ENCODE data around the gene MRPL1.
"Not testable (repeated sequence)": the region's sequence is repeated elsewhere in the genome, so short reads cannot be mapped to it uniquely, and the experiment has no call there.

Gene MRPL1

DNA sequence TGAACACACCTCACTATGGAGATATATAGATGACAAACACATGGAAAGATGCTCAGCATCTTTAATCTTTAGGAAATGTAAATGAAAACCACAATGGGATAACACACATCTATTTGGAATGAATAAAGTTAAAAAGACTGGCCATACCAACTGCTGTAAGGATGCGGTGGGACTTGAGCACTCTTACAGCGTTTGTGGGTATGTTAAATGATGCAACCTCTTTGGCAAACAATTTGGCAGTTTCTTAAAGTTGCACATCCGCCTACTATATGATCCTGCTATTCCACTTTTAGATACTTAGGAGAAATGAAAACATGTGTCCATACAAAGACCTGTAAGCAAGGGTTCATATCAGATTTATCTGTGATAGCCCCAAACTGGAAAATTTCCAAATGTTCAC, 50.7 kb downstream of the MRPL1 start:
- no peak for DNase-seq (ENCODE audit: low read depth)

DNA sequence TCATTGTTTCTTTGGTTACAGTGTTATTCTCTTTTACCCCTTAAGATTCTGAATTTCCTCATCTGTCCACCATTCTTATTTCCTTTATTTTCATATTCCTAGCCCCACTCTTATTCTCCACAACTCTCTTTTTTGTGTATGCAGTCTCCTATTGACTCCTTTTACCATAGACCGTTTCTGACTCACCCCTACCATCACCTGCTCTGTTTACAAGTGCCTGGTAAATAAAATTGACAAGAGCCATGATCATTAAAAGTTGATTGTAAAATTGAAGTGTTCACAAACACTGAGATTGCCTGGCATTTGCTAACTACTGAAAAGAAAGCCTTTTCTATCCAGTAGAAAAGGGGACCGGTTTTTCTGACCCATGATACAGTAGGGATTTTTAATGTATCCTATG, 54.4 kb downstream of the MRPL1 start:
- DNase-seq (ENCODE audit: low read depth): no peak

DNA sequence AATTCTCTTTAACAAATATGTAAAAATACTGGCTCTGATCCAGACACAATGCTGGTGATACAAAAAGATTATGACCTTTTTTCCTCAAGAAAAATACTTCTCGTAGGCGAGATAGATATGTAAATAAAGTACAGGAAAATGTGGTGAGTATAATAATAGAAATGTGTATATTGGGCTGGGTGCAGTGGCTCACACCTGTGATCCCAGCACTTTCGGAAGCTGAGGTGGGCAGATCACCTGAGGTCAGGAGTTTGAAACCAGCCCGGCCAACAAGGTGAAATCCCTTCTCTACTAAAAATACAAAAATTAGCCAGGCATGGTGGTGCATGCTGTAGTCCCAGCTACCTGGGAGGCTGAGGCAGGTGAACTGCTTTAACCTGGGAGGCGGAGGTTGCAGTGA, 55.0 kb downstream of the MRPL1 start:
- DNase-seq (ENCODE audit: low read depth): no peak

DNA sequence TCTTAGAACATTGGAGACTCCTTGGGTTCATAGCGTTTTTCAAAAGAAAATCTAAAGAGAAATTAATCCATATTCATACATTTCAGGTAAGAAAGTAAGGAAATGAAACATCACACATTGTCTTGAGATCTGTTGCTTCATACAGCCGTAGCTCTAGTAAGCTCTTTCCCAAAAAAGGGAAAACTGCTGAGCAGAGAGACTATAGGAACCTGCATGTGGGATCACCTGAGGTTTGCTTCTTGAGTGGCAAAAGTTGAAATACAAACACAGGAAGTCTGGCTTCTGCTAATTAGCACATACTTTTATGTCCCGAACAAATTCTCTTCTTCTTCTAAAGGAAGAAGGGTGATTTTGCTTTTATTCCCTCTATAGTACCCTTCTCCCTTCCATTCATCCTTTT, 57.7 kb downstream of the MRPL1 start:
- DNase-seq (ENCODE audit: low read depth): no peak

DNA sequence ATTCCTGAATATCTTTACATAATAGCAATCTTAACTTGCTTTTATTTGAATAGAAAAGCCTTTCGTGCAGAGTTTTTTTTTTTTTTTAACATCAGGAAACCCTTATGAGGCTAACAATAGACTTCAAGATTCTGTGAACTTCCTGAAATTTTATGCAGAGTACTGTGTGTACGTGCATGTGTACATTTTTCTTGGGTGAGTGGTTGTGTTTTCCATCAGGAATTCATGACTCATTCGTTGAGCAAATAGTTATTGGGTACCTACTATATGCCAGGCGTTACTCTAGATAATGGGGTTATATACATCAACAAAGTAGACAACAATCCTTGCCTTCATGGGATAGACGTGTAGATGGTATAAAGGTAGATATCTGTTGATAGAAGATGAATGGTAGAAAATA, 59.1 kb downstream of the MRPL1 start:
- no peak for DNase-seq (ENCODE audit: low read depth)

DNA sequence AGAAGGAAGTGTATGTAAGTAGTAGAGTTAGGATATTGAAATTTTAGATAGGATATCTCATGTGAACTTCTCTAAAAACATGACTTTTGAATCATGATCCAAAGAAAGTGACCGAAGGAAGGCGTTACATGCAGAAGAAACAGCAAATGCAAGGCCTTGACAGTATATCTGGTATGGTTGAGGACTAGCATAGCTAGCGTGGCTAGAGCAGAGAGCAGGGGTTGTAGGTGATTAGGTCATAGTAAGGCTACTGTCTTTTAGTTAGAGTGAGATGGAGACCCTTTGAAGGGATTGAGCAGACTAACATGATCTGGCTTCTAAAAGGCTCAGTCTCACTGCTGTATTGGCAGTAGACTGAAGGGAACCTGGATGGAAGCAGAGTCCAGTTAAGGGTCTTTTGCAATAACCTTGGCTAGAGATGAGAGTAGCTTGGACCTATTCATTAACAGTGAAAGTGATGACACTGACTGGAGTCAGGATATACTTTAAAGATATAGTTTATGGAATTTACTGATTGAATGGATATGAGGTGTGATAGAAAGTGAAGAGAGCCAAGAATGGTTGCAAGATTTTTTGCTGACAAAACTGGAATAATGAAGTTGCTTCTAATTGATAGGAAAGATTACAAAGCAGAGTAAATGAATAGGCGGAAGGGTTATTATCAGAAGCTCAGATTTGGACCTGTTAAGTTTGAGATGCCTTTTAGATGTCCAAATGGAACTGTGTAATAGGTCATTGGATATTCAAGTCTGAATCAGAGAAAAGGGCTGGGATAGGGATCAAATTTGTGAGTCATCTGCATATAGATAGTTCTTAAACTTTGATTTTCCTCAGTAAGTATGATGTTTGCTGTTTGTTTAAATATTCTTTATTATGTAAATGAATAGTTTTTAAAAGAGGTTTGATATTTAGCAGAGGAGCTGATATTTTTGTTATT, 59.8 kb downstream of the MRPL1 start:
- no peak for DNase-seq (ENCODE audit: low read depth)

DNA sequence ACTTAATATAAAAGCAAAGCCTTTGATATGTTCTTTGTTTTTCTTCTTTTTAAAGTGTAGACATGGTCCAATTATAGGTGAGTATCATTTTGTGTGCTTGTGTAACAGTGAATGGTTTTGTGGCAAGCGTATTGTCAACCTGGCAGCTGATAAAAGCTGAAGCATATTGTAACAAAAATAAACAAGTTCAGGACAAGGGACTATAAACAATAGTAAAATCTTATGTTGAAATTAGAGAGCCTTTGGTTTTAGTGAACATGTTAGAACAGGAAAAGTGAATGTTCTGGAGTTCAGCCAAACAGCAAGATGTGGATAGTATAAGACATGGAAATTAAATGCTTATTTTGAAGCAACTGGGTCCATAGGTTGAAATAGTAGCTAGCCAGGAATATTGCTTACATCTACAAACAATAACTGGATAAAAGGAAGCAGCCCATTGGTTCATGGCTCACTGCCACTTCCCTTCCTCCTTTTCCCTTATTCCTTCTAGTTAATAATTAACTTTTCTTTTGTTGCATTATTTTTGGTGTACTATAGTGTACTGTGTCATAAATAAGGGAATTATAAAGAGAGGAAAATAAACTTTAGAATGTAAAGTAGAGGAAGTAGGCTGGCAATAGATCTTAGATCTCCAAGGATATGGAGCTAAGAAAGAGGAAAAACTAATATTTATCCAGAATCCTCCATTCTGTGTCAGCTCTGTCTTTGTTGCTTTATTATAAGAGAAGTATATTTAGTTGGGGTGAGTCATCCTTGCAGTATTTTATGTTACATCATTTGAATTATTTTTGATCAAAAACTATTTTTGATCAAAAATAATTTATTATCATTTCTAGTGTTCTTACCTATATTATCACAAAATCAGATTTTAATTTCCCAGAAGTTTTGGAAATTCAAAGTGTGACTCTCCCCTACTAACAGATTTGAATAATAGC, 65.6 kb downstream of the MRPL1 start:
- DNase-seq (ENCODE audit: low read depth): no peak

DNA sequence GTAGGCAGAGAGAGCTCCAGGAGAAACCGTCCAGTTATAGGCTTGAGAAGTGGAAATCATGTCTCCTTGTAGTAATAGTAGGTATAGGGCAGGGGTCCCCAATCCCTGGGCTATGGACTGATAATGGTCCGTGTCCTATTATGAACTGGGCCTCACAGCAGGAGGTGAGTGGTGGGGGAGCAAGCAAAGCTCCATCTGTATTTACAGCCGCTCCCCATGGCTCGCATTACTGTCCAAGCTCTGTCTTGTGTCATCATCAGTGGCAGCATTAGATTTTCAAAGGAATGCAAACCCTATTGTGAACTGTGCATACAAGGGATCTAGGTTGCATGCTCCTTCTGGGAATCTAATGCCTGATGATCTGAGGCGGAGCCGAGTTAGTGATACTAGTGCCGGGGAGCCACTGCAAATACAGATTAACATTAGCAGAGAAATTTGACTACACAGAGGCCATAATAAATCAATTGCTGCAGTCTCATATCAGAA, 67.6 kb downstream of the MRPL1 start:
- DNase-seq (ENCODE audit: low read depth): no peak

DNA sequence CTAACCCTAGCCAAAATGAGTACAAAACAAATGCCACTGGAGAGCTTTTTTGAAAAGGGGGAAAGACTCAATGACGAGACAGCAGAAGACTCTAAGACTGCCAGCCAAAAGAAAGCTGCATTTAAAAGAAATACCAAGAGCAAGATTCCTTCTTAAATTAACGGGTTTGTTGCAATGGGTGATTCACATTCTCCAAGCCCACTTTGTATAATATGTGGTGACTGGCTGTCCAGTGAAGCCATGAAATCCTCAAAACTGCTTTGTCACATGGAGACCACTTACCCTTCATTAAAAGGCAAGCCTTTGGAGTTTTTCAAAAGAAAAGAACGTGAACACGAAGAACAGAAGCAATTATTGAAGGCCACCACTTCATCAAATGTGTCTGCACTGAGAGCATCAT, 68.2 kb downstream of the MRPL1 start:
- no peak for DNase-seq (ENCODE audit: low read depth)

DNA sequence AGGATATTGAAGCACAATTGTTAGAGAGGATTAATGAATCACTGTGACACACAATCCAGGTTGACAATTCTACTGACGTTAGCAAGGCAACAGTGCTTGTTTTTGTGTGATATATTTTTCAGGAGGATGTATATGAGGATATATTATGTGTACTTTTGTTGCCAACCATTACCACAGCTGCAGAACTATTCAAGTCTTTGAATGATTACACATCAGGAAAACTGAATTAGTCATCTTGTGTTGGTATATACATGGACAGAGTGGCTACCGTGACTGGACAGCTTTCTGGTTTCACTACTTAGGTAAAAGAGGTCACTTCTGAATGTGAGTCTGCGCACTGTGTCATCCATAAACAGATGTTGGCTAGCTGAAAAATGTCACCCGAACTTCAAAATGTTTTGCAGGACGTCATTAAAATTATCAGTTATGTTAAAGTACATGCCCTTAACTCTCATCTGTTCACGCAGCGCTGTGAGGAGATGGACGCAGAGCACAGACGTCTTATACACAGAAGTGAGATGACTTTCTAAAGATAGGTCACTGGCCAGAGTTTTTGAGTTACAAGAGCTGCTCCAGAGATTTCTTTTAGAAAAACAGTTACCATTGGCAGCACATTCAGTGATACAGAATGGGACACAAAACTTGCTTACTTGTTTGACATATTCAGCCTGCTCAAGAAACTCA, 69.0 kb downstream of the MRPL1 start:
- no peak for DNase-seq (ENCODE audit: low read depth)

DNA sequence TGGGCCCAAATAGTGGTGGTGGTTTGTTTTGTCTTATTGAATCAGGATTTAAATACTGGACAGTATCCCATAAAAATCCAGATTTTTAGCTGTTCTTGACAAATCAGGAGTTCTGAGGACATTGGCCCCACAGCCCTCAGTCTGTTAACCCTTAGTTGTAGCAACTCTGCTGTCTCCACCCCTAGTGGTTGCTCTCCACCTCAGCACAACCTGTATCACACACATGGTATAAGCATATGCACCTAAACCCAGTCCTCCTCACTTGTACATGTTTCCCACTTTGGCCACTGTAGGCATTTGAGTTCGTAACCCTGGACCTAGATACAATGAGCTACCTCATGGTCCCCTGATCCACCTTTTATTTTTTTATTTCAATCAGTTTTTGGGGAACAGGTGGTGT, 75.9 kb downstream of the MRPL1 start:
- no peak for DNase-seq (ENCODE audit: low read depth)

DNA sequence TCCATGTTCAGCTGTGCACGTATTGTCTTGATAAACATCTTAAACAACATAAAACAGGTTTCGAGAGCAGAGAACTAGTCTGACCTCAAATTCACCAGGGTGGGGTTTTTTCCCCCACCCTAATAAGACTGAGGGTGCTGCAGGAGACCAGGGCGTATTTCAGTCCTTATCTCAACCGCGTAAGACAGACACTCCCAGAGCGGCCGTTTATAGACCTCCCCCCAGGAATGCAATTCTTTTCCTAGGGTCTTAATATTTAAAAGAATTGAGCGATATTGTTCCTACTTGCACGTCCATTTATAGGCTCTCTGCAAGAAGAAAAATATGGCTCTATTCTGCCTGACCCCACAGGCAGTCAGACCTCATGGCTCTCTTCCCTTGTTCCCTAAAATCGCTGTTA, 83.3 kb downstream of the MRPL1 start:
- DNase-seq (ENCODE audit: low read depth): not testable (repeated sequence)

DNA sequence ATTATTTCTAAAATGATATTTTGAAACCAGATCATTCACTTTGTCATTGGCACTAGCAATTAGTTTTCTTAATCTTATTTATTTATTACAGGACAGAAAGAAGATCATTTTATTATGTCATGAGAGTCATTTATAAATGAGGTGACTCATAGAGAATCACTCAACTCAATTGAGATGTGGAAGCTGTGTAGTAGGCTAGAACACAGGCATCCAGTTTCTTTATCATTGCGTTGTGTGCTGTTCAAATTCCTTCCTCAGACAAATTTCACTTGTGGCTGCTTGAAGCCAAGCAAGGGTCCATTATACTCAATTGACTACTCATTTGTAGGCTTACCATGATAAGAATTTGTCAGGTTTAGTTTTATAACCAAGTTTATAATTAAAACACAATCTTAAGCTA, 87.6 kb downstream of the MRPL1 start:
- no peak for DNase-seq (ENCODE audit: low read depth)

DNA sequence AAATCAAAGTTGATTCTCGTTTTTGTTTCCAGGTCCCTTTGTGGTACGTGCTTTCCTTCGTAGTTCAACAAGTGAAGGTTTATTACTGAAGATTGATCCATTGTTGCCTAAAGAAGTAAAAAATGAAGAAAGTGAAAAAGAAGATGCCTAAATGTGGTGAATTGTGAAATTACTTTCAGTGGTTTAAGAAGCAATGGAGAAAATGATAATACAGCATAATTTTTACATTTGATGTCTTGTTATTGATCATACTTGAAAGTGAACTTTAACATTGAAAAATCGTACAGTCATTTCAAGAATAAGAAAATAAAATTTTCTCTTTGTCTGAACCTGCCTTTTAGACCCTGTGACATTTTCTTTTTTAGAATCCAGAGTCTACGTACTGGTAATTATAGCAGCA, 89.8 kb downstream of the MRPL1 start:
- no peak for DNase-seq (ENCODE audit: low read depth)

DNA sequence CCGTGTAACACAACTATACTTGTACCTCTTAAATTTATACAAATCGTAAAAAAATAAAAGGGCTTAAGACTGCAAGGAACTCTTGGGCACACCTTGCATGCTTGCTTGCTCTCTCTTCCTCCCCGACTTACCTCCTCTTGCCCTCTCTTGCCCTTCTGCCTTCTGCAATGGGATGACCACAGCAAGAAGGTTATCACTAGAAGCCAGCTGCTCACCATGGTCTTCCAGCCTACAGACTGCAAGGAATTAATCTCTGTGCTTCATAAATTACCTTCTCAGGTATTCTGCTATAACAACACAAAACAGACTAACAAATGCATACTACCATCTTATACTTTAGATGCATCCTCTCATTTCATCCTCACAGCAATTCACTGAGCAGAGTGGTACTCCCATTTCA, 92.1 kb downstream of the MRPL1 start:
- no peak for DNase-seq (ENCODE audit: low read depth)

DNA sequence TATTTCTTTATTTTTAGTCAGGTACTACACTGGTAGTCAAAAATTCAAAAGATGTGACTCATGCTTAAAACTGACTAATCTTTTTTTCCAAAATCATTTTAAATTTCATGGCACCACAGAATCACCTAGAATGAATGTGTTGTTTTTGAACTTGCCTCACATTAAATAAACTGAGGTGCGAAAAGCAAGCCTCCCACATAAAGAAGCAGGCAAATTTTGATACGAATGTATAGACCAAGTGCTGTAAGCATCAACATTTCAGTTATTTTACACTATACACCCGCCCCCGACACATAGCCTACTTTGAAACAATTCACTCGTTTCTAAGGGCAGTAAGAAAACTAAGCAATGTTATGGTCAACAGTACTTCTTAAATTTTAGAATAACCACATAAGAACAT, 94.3 kb downstream of the MRPL1 start:
- DNase-seq (ENCODE audit: low read depth): no peak

DNA sequence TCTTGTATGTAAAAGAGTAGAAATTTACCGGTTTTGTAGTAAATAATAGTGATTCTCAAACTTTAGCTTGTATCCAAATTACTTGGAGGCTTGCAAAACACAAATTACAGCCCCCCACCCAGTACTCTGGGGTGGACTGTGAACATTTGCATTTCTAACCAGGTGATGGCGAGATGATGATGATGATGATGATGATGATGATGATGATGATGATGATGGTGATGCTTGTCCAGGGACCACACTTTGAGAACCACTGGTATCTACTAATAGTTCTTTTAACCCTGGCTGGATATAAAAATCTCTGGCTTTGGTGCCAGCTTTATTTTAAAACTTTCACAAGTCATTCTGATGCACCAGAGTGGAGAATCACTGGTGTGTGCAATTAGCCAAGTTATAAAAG, 96.3 kb downstream of the MRPL1 start:
- DNase-seq (ENCODE audit: low read depth): no peak

DNA sequence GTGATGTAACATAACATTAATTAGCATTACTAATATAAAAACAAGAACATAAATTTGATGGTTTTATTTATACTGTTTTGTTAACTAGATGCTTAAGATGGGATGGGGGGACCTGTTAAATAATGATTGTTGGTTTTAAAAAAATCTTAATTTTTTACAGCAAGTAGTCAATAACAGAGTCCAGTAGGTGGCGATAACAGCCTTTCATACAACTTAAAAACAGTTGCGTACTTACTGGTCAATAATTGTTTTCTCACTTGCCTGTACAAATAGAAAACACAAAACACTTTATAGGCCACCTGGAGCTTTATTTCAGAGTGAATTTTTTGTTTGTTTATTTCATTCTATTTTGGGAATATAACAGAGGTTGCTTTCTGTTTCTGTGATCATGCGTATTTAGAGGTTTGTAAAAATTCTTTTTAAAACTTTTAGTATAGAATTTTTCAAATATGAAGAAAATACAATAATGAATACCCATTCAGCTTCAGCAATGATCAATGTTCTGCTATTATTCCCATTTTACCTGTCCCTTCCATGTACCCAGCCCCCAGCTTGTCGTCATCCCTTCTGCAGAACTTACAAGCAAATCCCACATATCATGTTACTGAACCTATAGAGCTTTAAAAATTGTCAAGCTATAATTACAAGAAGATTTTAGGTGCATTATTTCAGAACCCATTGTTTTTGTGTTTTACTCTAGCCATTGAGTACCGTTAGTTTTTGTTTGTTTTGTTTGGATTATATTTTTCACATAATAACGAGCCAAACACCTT, 97.1 kb downstream of the MRPL1 start:
- DNase-seq (ENCODE audit: low read depth): no peak

DNA sequence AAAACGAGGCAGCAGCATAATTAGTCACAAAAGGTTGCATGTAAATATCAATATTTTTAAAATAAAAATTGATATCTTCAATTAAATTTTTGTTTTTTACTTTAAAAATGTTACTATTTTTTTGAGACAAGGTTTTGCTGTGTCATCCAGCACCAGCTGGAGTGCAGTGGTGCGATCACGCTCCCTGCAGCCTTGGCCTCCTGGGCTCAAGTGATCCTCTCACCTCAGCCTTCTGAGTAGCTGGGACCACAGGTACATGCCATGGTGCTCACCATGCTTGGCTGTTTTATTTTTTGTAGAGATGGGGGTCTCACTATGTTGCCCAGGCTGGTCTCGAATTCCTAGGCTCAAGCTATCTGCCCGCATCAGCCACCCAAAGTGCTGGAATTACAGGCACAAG, 97.7 kb downstream of the MRPL1 start:
- DNase-seq (ENCODE audit: low read depth): no peak

DNA sequence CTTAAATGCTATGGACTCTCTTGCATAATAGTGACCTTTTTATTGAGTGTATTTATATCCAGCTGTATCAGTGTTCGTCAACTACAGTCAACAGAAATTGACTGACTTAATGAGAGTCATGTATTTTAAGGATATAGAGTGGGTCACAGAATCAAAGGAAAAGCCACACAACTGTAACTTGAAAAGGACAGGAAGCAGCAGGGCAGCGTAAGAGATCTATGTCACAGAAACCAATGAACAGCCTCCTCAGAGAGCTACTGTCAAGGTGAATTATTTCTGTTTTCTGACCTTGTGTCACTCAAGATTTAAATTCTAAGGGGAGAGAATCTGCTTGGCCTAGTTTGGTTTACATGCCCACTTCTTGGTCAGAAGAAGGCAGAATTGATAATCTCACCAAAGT, 100.4 kb downstream of the MRPL1 start:
- DNase-seq (ENCODE audit: low read depth): no peak

DNA sequence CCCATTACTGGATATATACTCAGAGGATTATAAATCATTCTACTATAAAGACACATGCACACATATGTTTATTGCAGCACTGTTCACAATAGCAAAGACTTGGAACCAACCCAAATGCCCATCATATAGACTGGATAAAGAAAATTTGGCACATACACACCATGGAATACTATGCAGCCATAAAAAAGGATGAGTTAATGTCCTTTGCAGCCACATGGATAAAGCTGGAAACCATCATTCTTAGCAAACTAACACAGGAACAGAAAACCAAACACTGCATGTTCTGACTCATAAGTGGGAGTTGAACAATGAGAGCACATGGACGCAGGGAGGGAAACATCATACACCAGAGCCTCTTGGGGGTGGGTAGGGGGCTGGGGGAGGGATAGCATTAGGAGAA, 111.0 kb downstream of the MRPL1 start:
- not testable (repeated sequence) for DNase-seq (ENCODE audit: low read depth)
